HEK293 (cell line): ENCODE results near the gene FAM167B.

ENCODE experiments used
- BCL11A ChIP-seq: fragments of 450-650 bp; formaldehyde crosslinking; IDR thresholded peaks from 2 replicates; pipeline ENCODE4 v1.5.1; 2016; ENCODE audit warnings: low read depth, missing biosample characterization, missing genetic modification characterization
- BCL11B ChIP-seq: fragments of 450-650 bp; formaldehyde crosslinking; IDR thresholded peaks from 2 replicates; pipeline ENCODE4 v1.5.1; 2016; ENCODE audit warnings: low read depth, missing biosample characterization, missing genetic modification characterization
- KLF8 ChIP-seq: fragments of 450-650 bp; formaldehyde crosslinking; IDR thresholded peaks from 2 replicates; pipeline ENCODE4 v1.5.1; 2016; ENCODE audit warnings: missing biosample characterization, missing genetic modification characterization
- MZF1 ChIP-seq: fragments of 450-650 bp; formaldehyde crosslinking; IDR thresholded peaks from 2 replicates; pipeline ENCODE4 v1.5.1; 2017; ENCODE audit warnings: missing biosample characterization, missing genetic modification characterization, borderline replicate concordance
- ZBTB44 ChIP-seq: fragments of 450-650 bp; IDR thresholded peaks from 2 replicates; pipeline ENCODE4 v1.5.1; 2018; ENCODE audit warnings: missing biosample characterization, mild to moderate bottlenecking, missing genetic modification characterization
- ZNF138 ChIP-seq: fragments of 450-650 bp; formaldehyde crosslinking; IDR thresholded peaks from 2 replicates; pipeline ENCODE4 v1.5.1; 2016; ENCODE audit warnings: missing biosample characterization, missing genetic modification characterization, borderline replicate concordance
- ZNF174 ChIP-seq: fragments of 450-650 bp; formaldehyde crosslinking; IDR thresholded peaks from 2 replicates; pipeline ENCODE4 v1.5.0; 2017; ENCODE audit warnings: missing biosample characterization, mild to moderate bottlenecking, missing genetic modification characterization
- ZNF473 ChIP-seq: fragments of 450-650 bp; formaldehyde crosslinking; IDR thresholded peaks from 2 replicates; pipeline ENCODE4 v1.5.1; 2017; ENCODE audit warnings: missing biosample characterization, missing genetic modification characterization
- ZNF560 ChIP-seq: fragments of 450-650 bp; formaldehyde crosslinking; IDR thresholded peaks from 2 replicates; pipeline ENCODE4 v1.5.1; 2017; ENCODE audit warnings: missing biosample characterization, missing genetic modification characterization, borderline replicate concordance
- ZNF626 ChIP-seq: fragments of 450-650 bp; sonication (Bioruptor Pico); formaldehyde crosslinking; IDR thresholded peaks from 2 replicates; pipeline ENCODE4 v1.5.1; 2018; ENCODE audit warnings: missing biosample characterization, missing genetic modification characterization, inconsistent platforms
- ZNF658 ChIP-seq: fragments of 450-650 bp; formaldehyde crosslinking; IDR thresholded peaks from 2 replicates; pipeline ENCODE4; 2016; ENCODE audit warnings: missing biosample characterization, missing genetic modification characterization
- ZNF777 ChIP-seq: fragments of 450-650 bp; formaldehyde crosslinking; IDR thresholded peaks from 2 replicates; pipeline ENCODE4 v1.5.1; 2017; ENCODE audit warnings: missing biosample characterization, missing genetic modification characterization, borderline replicate concordance
- ZNF785 ChIP-seq: fragments of 450-650 bp; formaldehyde crosslinking; IDR thresholded peaks from 2 replicates; pipeline ENCODE4 v1.5.1; 2016; ENCODE audit warnings: missing biosample characterization, missing genetic modification characterization
- TF ChIP-seq, protein P1 (sequence below): fragments of 450-650 bp; formaldehyde crosslinking; IDR thresholded peaks from 2 replicates; pipeline ENCODE4 v1.5.1; 2016; ENCODE audit warnings: missing biosample characterization, missing genetic modification characterization, borderline replicate concordance
- TF ChIP-seq, protein P2 (sequence below): fragments of 450-650 bp; formaldehyde crosslinking; IDR thresholded peaks from 2 replicates; pipeline ENCODE4 v1.5.1; 2017; ENCODE audit warnings: missing biosample characterization, missing genetic modification characterization
- TF ChIP-seq, protein P3 (sequence below): fragments of 450-650 bp; formaldehyde crosslinking; IDR thresholded peaks from 2 replicates; pipeline ENCODE4 v1.5.1; 2016; ENCODE audit warnings: missing biosample characterization, missing genetic modification characterization, borderline replicate concordance
- TF ChIP-seq, protein P4 (sequence below): fragments of 450-650 bp; formaldehyde crosslinking; IDR thresholded peaks from 2 replicates; pipeline ENCODE4 v1.5.1; 2016; ENCODE audit warnings: missing biosample characterization, missing genetic modification characterization
- TF ChIP-seq, protein P5 (sequence below): fragments of 450-650 bp; formaldehyde crosslinking; IDR thresholded peaks from 2 replicates; pipeline ENCODE4 v1.5.1; 2016; ENCODE audit warnings: missing biosample characterization, missing genetic modification characterization
- TF ChIP-seq, protein P6 (sequence below): fragments of 450-650 bp; formaldehyde crosslinking; IDR thresholded peaks from 2 replicates; pipeline ENCODE4 v1.5.1; 2016; ENCODE audit warnings: missing biosample characterization, missing genetic modification characterization, borderline replicate concordance

Gene FAM167B

GRCh38 chr1:32291708-32292538, 44.9 kb downstream of the FAM167B start, which contains the start of gene HDAC1 (continued):
- TF ChIP-seq ZNF174 (tag by site-specific recombination): no peak
- peak; percentile 76 for TF ChIP-seq KLF8 (tag by site-specific recombination)
- TF ChIP-seq, protein P1, sequence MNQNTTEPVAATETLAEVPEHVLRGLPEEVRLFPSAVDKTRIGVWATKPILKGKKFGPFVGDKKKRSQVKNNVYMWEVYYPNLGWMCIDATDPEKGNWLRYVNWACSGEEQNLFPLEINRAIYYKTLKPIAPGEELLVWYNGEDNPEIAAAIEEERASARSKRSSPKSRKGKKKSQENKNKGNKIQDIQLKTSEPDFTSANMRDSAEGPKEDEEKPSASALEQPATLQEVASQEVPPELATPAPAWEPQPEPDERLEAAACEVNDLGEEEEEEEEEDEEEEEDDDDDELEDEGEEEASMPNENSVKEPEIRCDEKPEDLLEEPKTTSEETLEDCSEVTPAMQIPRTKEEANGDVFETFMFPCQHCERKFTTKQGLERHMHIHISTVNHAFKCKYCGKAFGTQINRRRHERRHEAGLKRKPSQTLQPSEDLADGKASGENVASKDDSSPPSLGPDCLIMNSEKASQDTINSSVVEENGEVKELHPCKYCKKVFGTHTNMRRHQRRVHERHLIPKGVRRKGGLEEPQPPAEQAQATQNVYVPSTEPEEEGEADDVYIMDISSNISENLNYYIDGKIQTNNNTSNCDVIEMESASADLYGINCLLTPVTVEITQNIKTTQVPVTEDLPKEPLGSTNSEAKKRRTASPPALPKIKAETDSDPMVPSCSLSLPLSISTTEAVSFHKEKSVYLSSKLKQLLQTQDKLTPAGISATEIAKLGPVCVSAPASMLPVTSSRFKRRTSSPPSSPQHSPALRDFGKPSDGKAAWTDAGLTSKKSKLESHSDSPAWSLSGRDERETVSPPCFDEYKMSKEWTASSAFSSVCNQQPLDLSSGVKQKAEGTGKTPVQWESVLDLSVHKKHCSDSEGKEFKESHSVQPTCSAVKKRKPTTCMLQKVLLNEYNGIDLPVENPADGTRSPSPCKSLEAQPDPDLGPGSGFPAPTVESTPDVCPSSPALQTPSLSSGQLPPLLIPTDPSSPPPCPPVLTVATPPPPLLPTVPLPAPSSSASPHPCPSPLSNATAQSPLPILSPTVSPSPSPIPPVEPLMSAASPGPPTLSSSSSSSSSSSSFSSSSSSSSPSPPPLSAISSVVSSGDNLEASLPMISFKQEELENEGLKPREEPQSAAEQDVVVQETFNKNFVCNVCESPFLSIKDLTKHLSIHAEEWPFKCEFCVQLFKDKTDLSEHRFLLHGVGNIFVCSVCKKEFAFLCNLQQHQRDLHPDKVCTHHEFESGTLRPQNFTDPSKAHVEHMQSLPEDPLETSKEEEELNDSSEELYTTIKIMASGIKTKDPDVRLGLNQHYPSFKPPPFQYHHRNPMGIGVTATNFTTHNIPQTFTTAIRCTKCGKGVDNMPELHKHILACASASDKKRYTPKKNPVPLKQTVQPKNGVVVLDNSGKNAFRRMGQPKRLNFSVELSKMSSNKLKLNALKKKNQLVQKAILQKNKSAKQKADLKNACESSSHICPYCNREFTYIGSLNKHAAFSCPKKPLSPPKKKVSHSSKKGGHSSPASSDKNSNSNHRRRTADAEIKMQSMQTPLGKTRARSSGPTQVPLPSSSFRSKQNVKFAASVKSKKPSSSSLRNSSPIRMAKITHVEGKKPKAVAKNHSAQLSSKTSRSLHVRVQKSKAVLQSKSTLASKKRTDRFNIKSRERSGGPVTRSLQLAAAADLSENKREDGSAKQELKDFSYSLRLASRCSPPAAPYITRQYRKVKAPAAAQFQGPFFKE: no peak
- TF ChIP-seq ZNF560 (tag by site-specific recombination): no peak
- TF ChIP-seq ZBTB44 (tag by site-specific recombination): no peak
- TF ChIP-seq ZNF138 (tag by site-specific recombination): no peak
- TF ChIP-seq ZNF626: no peak
- TF ChIP-seq, protein P2, sequence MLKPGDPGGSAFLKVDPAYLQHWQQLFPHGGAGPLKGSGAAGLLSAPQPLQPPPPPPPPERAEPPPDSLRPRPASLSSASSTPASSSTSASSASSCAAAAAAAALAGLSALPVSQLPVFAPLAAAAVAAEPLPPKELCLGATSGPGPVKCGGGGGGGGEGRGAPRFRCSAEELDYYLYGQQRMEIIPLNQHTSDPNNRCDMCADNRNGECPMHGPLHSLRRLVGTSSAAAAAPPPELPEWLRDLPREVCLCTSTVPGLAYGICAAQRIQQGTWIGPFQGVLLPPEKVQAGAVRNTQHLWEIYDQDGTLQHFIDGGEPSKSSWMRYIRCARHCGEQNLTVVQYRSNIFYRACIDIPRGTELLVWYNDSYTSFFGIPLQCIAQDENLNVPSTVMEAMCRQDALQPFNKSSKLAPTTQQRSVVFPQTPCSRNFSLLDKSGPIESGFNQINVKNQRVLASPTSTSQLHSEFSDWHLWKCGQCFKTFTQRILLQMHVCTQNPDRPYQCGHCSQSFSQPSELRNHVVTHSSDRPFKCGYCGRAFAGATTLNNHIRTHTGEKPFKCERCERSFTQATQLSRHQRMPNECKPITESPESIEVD (tag by site-specific recombination): no peak
- TF ChIP-seq, protein P3, sequence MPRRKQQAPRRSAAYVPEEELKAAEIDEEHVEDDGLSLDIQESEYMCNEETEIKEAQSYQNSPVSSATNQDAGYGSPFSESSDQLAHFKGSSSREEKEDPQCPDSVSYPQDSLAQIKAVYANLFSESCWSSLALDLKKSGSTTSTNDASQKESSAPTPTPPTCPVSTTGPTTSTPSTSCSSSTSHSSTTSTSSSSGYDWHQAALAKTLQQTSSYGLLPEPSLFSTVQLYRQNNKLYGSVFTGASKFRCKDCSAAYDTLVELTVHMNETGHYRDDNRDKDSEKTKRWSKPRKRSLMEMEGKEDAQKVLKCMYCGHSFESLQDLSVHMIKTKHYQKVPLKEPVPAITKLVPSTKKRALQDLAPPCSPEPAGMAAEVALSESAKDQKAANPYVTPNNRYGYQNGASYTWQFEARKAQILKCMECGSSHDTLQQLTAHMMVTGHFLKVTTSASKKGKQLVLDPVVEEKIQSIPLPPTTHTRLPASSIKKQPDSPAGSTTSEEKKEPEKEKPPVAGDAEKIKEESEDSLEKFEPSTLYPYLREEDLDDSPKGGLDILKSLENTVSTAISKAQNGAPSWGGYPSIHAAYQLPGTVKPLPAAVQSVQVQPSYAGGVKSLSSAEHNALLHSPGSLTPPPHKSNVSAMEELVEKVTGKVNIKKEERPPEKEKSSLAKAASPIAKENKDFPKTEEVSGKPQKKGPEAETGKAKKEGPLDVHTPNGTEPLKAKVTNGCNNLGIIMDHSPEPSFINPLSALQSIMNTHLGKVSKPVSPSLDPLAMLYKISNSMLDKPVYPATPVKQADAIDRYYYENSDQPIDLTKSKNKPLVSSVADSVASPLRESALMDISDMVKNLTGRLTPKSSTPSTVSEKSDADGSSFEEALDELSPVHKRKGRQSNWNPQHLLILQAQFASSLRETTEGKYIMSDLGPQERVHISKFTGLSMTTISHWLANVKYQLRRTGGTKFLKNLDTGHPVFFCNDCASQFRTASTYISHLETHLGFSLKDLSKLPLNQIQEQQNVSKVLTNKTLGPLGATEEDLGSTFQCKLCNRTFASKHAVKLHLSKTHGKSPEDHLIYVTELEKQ (tag by site-specific recombination): peak; percentile 54; the same call in 1 of the 2 replicates
- TF ChIP-seq, protein P4, sequence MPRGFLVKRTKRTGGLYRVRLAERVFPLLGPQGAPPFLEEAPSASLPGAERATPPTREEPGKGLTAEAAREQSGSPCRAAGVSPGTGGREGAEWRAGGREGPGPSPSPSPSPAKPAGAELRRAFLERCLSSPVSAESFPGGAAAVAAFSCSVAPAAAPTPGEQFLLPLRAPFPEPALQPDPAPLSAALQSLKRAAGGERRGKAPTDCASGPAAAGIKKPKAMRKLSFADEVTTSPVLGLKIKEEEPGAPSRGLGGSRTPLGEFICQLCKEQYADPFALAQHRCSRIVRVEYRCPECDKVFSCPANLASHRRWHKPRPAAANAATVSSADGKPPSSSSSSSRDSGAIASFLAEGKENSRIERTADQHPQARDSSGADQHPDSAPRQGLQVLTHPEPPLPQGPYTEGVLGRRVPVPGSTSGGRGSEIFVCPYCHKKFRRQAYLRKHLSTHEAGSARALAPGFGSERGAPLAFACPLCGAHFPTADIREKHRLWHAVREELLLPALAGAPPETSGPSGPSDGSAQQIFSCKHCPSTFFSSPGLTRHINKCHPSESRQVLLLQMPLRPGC (tag by site-specific recombination): peak; percentile 67; the same call in 1 of the 2 replicates
- TF ChIP-seq ZNF785 (tag by site-specific recombination): peak; percentile 92
- TF ChIP-seq ZNF658: no peak
- TF ChIP-seq, protein P5, sequence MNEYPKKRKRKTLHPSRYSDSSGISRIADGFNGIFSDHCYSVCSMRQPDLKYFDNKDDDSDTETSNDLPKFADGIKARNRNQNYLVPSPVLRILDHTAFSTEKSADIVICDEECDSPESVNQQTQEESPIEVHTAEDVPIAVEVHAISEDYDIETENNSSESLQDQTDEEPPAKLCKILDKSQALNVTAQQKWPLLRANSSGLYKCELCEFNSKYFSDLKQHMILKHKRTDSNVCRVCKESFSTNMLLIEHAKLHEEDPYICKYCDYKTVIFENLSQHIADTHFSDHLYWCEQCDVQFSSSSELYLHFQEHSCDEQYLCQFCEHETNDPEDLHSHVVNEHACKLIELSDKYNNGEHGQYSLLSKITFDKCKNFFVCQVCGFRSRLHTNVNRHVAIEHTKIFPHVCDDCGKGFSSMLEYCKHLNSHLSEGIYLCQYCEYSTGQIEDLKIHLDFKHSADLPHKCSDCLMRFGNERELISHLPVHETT (tag by site-specific recombination): peak; percentile 41; the same call in 1 of the 2 replicates
- peak; percentile 100 for TF ChIP-seq ZNF777 (tag by site-specific recombination)
- TF ChIP-seq, protein P6, sequence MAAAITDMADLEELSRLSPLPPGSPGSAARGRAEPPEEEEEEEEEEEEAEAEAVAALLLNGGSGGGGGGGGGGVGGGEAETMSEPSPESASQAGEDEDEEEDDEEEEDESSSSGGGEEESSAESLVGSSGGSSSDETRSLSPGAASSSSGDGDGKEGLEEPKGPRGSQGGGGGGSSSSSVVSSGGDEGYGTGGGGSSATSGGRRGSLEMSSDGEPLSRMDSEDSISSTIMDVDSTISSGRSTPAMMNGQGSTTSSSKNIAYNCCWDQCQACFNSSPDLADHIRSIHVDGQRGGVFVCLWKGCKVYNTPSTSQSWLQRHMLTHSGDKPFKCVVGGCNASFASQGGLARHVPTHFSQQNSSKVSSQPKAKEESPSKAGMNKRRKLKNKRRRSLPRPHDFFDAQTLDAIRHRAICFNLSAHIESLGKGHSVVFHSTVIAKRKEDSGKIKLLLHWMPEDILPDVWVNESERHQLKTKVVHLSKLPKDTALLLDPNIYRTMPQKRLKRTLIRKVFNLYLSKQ (tag by site-specific recombination): peak; percentile 55; the same call in 1 of the 2 replicates
- TF ChIP-seq BCL11B (tag by site-specific recombination): peak; percentile 53; the same call in 1 of the 2 replicates
- TF ChIP-seq MZF1: peak; percentile 92; the same call in 1 of the 2 replicates
- 0 out of 2 replicates have a peak, but pooled peaks have one; percentile 25 for TF ChIP-seq BCL11A (tag by site-specific recombination)
- peak; percentile 33; the same call in 1 of the 2 replicates for TF ChIP-seq ZNF473 (tag by site-specific recombination)
